ENCODE data around the gene ZNF76.

DNA sequence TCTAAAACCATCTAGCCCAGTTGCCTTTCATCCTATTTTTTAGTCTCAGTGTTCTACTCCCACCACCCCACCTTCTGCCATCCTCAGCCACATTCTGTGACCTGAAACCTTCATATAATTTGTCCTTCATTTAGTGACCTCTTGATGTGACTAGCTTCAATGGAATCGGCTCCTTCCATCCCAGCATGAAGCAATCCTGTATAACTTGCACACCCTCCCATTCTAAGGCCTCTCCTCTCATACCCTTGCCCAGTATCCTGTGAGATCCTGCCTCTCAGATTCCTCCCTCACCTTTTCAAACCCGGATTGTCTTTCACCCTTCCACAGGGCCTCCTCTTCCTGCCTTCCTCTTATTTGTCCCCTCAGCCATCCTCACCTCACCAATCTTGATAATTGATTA lies 3.1 kb downstream of the ZNF76 start:
- no peak for TF ChIP-seq TEAD4 (IDR thresholded peaks at IDR 0.05; ENCODE audit: borderline replicate concordance, insufficient read depth)
- TF ChIP-seq, protein P1, sequence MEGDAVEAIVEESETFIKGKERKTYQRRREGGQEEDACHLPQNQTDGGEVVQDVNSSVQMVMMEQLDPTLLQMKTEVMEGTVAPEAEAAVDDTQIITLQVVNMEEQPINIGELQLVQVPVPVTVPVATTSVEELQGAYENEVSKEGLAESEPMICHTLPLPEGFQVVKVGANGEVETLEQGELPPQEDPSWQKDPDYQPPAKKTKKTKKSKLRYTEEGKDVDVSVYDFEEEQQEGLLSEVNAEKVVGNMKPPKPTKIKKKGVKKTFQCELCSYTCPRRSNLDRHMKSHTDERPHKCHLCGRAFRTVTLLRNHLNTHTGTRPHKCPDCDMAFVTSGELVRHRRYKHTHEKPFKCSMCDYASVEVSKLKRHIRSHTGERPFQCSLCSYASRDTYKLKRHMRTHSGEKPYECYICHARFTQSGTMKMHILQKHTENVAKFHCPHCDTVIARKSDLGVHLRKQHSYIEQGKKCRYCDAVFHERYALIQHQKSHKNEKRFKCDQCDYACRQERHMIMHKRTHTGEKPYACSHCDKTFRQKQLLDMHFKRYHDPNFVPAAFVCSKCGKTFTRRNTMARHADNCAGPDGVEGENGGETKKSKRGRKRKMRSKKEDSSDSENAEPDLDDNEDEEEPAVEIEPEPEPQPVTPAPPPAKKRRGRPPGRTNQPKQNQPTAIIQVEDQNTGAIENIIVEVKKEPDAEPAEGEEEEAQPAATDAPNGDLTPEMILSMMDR (IDR thresholded peaks at IDR 0.05) = no peak
- TF ChIP-seq SIN3A (IDR thresholded peaks at IDR 0.05; ENCODE audit: borderline replicate concordance, low read depth, low read length) = no peak
- TF ChIP-seq POLR2AphosphoS5 (IDR thresholded peaks at IDR 0.05; ENCODE audit: low read depth, low read length) = no peak
- TF ChIP-seq NRF1 (IDR thresholded peaks at IDR 0.05; ENCODE audit: low read depth, low read length) = no peak
- TF ChIP-seq, protein P2, sequence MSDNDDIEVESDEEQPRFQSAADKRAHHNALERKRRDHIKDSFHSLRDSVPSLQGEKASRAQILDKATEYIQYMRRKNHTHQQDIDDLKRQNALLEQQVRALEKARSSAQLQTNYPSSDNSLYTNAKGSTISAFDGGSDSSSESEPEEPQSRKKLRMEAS (IDR thresholded peaks at IDR 0.05; ENCODE audit: low read depth) = no peak

Data from SK-N-SH (cell line).